Measurements from ENCODE around the gene TMEM190.

GRCh38 chr19:55354698-55355212 is 21.9 kb upstream of the TMEM190 start, which contains the start of gene COX6B2:
- no peak for TF ChIP-seq YY1 (IDR thresholded peaks at IDR 0.05; ENCODE audit: extremely low read depth, insufficient replicate concordance, low read depth, low read length)
- TF ChIP-seq ZFX (IDR thresholded peaks at IDR 0.05), result no peak
- TF ChIP-seq EGR1 (IDR thresholded peaks at IDR 0.05; ENCODE audit: low read depth), result no peak
- no peak for TF ChIP-seq CTCF (IDR thresholded peaks at IDR 0.05 in 2 of 3, conservative IDR thresholded peaks at IDR 0.05 in 1 of 3; ENCODE audit: borderline replicate concordance in 1 of 3, insufficient read depth in 1 of 3, low read depth in 2 of 3, low read length in 2 of 3)
- TF ChIP-seq RAD21 (IDR thresholded peaks at IDR 0.05; ENCODE audit: low read depth), result no peak
- no peak for TF ChIP-seq ZBTB33 (IDR thresholded peaks at IDR 0.05; ENCODE audit: extremely low read depth, insufficient replicate concordance, low read length)
- TF ChIP-seq CEBPB (IDR thresholded peaks at IDR 0.05; ENCODE audit: low read depth), result no peak
- no peak for TF ChIP-seq POLR2A (IDR thresholded peaks at IDR 0.05; ENCODE audit: borderline replicate concordance, extremely low read depth, insufficient read depth, insufficient read length)
- no peak for TF ChIP-seq POLR2AphosphoS5 (IDR thresholded peaks at IDR 0.05; ENCODE audit: low read depth, low read length)
- TF ChIP-seq SIN3A (IDR thresholded peaks at IDR 0.05; ENCODE audit: low read depth), result no peak
- no peak for TF ChIP-seq EZH2 (IDR thresholded peaks at IDR 0.05)
- no peak for TF ChIP-seq EZH2phosphoT487 (IDR thresholded peaks at IDR 0.05; ENCODE audit: borderline replicate concordance)
- no peak for TF ChIP-seq JUND (IDR thresholded peaks at IDR 0.05)
- TF ChIP-seq SP1 (IDR thresholded peaks at IDR 0.05; ENCODE audit: low read depth), result no peak
